HG03039 (cell line): ENCODE measurements around the gene CDKN1C.

ENCODE experiments used
- ATAC-seq: cut with Tn5 transposase; IDR thresholded peaks from one replicate; pipeline ENCODE4 v1.9.1; 2021; ENCODE audit warnings: mild to moderate bottlenecking, moderate library complexity; ENCODE audit not compliant: unreplicated experiment

CDKN1C gene

DNA sequence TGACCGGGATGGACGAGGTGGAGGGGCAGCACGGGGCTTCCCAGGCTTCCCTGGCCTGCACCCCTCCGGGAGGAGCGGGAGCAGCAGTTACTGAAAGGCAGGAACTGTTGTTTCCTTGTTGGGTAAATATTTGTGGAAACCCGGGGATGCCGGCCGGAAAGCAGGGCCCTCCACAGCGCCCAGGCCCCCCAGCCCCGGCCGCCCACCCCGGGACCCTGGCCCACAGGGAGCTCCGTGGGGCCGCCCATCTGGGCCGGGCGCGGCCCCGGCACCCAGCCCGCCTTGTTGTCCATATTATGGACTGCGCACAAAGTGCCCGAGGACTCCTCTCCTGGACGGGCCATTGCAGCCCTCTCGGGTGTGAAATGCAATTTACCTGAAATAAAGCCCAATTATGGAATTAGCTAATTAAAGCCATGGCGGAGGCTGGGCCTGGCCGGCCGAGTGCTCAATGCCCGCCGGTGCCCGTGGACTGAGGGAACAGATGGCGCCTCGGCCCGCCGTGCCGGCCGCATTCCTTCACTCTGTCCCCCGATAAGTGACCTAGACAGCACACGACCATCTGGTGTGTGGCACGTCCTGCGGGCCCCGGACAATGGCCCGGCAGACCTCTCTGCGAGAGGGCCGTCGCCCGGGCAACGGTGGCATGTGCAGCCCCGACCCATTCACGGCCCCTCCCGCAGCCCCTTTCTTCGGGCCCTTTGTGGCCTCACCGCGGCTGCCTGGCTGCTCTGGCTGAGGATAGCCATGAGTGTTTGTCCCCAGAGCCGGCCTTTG is 35.4 kb downstream of the CDKN1C start:
- no peak for ATAC-seq

DNA sequence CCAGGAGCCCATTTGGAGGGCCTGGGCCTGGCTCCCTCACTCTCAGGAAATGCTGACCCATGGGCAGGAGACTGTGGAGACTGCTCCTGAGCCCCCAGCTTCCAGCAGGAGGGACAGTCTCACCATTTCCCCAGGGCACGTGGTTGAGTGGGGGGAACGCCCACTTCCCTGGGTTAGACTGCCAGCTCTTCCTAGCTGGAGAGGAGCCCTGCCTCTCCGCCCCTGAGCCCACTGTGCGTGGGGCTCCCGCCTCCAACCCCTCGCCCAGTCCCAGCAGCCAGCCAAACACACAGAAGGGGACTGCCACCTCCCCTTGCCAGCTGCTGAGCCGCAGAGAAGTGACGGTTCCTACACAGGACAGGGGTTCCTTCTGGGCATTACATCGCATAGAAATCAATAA is 37.1 kb downstream of the CDKN1C start:
- no peak for ATAC-seq

GRCh38 chr11:2847561-2847960 is 38.0 kb downstream of the CDKN1C start:
- no peak for ATAC-seq

- no peak for ATAC-seq
These were observed 39.1 kb downstream of the CDKN1C start for GRCh38 chr11:2846470-2846869.

DNA sequence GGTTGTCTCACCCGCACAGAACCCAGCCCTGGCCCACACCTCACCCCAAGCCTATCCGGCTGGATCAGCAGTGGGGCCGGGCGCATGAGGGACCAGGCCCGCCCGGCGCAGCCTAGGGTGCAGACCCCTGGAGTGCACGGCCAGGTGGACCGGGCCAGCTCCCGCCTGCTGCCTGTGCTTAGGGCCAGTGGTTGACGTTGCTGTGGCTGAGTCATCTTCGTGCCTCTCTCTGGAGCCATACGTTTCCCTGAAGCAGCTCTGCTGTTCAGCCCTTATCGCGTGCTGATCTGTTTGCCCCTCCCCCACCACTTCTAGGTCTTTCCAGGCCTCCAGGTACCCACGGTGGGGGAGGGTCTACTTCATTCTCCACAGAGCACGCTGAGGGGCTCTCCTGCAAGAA is 39.5 kb downstream of the CDKN1C start:
- ATAC-seq: no peak

DNA sequence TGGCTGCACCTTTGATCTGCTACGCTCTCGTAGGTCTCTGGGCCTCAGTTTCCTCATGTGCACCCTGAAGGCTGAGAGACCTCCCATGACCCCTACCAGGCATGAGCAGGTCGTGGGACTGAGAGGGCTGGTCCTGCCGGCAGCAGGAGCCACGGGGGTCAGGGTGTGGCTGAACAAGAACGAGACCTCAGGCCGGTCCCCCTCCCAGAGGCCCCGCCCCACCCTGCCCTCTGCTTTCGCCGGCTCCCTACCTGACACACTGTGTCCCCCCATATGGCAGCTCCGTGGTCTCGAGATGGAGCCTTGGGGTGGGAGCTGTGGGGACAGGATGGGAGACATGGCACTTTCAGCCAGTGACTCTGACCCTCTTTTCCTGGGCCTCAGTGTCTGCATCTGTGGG is 40.6 kb downstream of the CDKN1C start:
- no peak for ATAC-seq

DNA sequence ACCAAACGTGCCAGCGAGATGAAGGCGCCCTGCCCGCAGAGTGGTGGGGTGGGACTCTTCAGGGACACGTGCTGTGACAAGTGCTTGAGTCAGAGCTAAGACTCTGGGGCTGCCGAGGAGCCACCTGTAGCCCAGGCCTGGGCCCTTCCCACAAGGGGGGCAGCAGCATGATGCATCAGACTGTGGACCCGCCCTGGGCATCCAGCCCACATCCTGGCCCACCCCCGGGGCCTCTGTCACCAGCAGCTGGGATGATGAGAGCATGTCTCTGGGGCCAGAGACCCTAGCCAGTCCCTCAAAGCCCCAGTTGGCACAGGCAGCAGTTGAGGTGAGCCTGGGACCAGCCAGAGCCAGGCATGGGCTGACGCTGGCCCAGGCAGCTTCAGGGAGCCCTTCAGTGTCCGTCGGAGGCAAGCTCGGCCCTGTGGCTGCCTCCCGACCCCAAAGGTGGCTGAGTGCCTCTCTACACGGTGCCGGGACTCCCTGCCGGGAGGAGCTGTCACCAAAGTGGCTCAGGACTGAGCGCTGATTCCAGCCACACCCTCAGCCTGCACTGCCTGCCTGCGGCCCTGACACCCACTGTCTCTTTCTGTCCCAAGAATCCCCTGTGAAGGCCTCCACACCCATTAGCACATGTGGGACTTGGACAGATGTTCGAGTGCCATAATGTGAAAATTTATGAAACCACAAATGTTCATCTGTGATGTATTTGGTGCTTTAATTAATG is 41.3 kb downstream of the CDKN1C start:
- ATAC-seq: no peak

- no peak for ATAC-seq
These were observed 42.0 kb downstream of the CDKN1C start for GRCh38 chr11:2843551-2843950.

GRCh38 chr11:2842876-2843275 is 42.7 kb downstream of the CDKN1C start:
- no peak for ATAC-seq

- no peak for ATAC-seq
These were observed 44.0 kb downstream of the CDKN1C start for GRCh38 chr11:2841411-2842190.

GRCh38 chr11:2839395-2839943 is 46.1 kb downstream of the CDKN1C start:
- no peak for ATAC-seq

DNA sequence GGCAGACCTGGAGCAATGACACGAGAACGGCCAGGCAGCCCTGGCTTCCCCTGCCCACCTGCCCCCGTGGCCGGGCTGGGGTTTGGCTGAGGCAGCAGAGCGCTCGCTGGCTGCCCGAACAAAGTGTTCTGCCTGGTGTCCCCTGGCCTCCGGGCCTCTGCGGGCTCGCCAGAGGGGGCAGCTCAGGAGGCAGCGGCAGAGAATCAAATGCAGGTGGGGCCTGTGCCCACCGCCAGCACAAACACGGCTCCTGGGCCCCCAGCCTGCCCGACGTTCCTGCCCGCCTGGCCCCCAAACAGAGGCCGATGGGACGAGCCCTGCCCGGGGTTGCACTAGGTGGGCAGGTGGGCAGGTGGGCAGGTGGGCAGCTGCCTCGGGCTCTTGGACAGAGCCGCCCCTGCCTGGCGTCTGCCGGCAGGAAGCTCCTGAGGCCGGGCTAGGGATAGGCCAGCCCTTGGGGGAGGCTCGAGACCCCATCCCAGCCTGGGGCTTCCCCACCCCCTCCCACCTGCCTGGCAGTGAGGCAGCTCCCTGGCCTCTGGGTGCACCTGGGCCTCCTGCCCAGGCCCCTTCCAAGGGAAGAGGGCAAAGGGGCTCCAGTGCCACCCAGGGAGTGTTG is 46.8 kb downstream of the CDKN1C start:
- ATAC-seq: no peak

DNA sequence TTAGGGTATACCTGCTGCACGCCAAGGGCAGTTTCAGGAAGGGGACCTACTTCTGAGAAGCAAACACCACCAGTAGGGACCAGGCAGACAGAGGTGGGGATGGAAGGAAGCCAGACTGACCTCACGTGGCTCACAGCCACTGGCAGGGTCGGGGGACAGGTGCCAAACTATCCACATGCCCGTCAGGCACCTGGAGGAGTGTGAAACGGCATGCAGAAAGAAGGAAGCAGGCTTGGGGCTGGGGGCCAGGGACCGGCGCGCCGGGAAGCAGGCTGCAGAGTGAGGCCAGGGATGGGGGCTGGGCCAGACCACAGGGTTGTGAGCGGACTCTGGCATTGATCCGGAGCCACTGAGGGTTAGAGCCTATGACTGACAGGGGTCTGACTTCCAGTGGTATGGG is 47.5 kb downstream of the CDKN1C start:
- no peak for ATAC-seq

DNA sequence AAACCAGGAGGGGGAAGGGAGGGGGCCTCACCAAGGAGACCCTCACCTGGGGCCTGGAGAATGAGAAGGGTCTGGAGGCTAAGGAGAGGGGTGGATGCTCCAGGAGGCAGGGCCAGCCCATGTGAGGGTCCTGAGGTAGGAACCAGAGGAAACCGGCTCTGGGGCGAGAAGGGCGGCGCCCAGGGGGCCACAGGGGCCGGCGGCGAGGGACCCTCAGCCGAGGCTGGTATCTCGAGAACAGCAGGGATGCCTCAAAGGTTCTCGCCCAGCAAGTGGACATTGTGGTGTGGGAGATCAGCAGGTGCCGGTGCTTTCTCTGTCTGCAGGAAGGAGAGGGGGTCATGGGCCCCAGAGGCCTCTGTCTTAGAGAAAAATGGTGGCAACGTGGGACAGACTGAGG is 47.9 kb downstream of the CDKN1C start:
- ATAC-seq: no peak

DNA sequence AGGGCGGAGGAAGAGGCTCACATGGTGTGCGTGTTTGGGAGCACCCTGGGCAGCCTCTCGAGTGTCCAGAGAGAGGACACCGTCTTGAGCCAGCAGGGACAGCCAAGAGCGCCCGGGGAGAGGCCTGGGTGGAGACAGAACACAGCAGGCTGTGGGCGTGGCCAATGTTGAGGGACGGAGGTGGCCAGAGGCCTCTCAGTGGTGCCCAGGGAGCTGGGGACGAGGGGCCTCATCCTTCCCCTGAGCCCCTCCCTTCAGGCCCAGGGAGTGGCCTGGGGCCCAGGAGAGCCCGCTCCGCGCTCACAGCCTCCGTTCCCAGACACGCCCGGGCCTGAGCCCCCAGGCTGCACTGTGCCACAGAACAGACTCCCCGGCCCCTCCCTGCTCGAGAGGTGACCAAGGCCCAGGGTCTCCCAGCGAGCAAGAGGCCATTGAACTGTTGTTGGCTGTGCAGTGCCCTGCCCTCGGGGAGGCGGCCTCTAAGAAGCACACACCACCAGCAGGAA is 48.4 kb downstream of the CDKN1C start:
- no peak for ATAC-seq

DNA sequence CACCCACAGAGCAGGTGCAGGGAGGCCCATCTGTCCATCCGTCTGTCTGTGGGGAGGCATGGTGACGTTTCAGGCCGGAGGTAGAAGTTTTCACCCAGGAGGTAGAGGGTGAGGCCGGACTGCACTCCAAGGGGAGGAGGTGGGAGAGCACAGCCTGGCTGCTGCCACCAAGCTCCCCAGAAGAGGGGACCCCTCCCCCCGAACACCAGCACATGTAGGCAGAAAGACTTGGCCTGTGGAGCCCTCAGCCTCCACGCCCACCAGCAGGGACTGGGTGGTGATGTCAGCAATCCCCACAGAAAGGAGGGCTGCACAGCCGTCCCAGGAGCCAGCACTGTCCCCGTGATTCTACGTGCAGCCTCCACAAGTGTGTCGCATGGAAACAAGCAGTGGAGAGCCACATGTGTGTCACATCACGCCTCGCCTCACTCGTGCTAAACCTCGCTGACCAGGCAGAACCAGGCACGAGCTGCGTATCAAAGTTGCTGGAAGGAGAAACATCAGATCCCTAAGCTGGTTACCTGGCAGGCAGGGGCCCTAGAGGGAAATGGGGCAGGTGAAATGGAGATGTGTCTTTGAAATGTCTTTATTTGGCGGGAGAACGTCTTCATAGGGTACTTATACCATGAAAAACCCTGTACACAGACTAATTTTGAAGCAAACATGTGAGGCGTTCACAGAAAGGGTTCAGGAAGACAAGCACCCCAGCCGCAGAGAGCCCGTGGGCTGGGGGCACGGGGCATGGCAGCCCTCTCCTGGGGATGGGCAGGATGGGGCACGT is 49.1 kb downstream of the CDKN1C start:
- no peak for ATAC-seq

DNA sequence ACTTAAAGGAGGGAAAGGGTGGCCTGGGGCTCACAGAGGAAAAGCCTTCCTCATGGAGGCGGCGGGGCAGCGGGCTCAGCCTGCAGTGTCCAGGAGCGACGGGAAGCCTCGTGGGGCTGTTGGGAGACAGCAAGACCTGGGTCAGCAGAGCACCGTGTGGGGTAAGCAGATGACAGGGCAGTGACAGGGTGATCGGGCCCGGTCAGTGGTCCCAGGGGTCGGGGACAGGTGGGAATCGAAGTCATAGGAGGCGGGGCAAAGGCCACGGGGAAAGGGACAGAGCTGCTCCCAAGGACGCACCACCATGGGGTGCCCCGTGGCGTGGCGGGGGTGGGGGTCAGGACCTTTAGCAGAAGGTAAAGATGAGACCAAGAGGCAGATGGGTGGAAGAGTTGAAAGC is 49.8 kb downstream of the CDKN1C start:
- no peak for ATAC-seq

- no peak for ATAC-seq
These were observed 50.3 kb downstream of the CDKN1C start for GRCh38 chr11:2835296-2835695.

- ATAC-seq: no peak
These were observed 50.9 kb downstream of the CDKN1C start for GRCh38 chr11:2834503-2835273.
